Colonic mucosa (tissue), 4 donors: Measurements from ENCODE around the gene ACCSL. TPM values are rescaled to one million over a fixed set of nuclear protein-coding genes. Genes with fewer than 3 reads are reported as not detected.

Experiments
- DNase-seq: peaks from one replicate; pipeline ENCODE4 v3.0.0-alpha.2; 2020
- H3K27ac ChIP-seq: fragments of 200-600 bp; one replicate; pipeline ENCODE4 v1.8.0; 2021
- H3K27me3 ChIP-seq: fragments of 200-600 bp; one replicate; pipeline ENCODE4 v1.8.0; 2021
- H3K36me3 ChIP-seq: fragments of 200-600 bp; one replicate; pipeline ENCODE4 v1.8.0; 2021
- H3K4me1 ChIP-seq: fragments of 200-600 bp; one replicate; pipeline ENCODE4 v1.8.0; 2021; ENCODE audit warnings: mild to moderate bottlenecking
- H3K4me3 ChIP-seq: fragments of 200-600 bp; one replicate; pipeline ENCODE4 v1.8.0; 2021
- H3K9ac ChIP-seq, 2 donors: one replicate each; pipeline ENCODE4 v1.7.0; 2013; ENCODE audit warnings: control low read depth in 2 of 2, low read depth in 2 of 2, low read length in 2 of 2
- H3K9me3 ChIP-seq: fragments of 200-600 bp; one replicate; pipeline ENCODE4 v1.8.0; 2021
- CTCF ChIP-seq: fragments of 200-600 bp; IDR thresholded peaks from one replicate; pipeline ENCODE4 v1.8.0; 2022; ENCODE audit warnings: antibody characterized with exemption, mild to moderate bottlenecking
- intact Hi-C: fragments of 100-400 bp; cut with DNase I; formaldehyde crosslinking; loops from one replicate; pipeline ENCODE4 v1.14.1; 2022
- total RNA-seq, 2 donors: library from RNA; stranded (reverse); fragmentation: NEBNext Ultra II Directional in 1 of 2; extraction: Animal tissue kit (Norgen Biotek cat#: 25700) in 1 of 2; gene quantifications; one replicate each; pipeline ENCODE4 v1.2.1, GENCODE V29; 2021
- donor health status: healthy.
- donor health status: DM: no; HTN: no; CAD: no.
- donor health status: DM: no; HTN: no; CAD: no.

Gene ACCSL
- total RNA-seq, 2 donors from 2014 or later = not detected

DNA sequence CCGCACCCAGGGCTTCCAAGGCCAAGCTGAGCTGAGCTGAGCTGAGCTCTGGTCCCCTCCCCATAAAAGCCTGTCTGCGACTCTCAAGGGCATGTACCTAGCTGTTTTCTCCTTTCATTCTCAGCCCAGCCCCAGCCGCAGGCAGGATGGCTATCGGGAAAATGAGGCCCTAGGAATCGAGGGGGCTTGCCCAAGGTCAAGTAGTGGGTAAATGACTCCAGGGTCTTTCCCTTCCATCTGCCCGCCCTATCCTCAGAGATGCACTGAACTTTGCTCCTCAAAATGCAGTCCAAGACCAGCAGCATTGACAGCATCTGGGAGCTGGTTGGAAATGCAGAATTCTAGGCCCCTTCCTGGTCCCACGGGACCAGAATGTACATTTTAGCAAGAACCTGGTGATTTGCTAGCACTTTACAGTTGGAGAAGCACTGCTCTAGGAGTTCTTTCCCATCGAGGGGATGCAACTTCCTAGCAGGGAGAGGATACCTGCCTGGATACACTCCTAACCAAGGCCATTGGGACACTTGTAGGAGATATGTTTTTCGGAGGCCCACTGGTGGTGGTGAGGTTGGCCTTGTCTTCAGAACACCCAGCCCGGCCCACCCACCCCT lies 43.2 kb upstream of the ACCSL start:
- no peak overlapping the region for H3K27ac ChIP-seq
- no peak overlapping the region for H3K9ac ChIP-seq
- no peak overlapping the region for H3K4me3 ChIP-seq
- no peak for TF ChIP-seq CTCF
- DNase-seq = peak; percentile 7
- H3K4me1 ChIP-seq = no peaks in the 10 kb centered on the region
- no peaks in the 10 kb centered on the region for H3K9me3 ChIP-seq
- intact Hi-C loops = no loop called here
- H3K27me3 ChIP-seq = no peaks in the 10 kb centered on the region
- H3K36me3 ChIP-seq = no peaks in the 10 kb centered on the region

DNA sequence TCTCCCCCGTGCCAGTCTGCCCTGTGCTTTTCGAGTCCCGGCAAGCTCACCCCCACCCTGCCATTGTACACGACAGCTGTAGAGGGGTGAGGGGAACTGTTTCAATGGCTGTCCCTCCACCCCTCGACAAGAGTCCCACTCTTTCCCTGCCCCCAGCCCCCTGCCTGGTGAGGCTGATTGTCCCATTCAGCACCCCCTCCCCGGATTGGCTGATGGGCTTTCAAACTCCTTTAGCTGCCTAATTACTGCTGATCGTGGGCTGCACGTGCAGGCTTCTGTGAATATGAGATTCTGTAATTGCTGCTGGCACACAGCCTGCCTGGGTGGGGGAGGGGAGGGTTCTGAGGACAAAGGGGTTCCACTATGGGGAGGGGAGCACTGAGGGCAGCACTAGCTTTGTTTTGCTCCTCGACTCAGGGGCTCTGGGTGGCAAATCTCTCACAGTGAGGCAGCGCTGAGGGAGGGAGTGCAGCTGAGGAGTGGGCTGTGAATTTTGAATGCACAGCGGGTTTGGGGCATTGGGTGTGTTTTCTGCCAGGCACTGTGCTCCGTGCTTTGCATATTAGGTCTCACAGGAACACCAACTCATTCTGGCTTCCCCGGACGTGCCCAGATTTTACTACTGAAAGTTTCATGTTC lies 42.6 kb upstream of the ACCSL start:
- no peak overlapping the region for H3K9ac ChIP-seq
- TF ChIP-seq CTCF = no peak
- no peak overlapping the region for H3K27ac ChIP-seq
- no peak overlapping the region for H3K4me3 ChIP-seq
- no peaks in the 10 kb centered on the region for H3K27me3 ChIP-seq
- DNase-seq = peak; percentile 9
- H3K9me3 ChIP-seq = no peaks in the 10 kb centered on the region
- no peaks in the 10 kb centered on the region for H3K36me3 ChIP-seq
- intact Hi-C loops = no loop called here
- H3K4me1 ChIP-seq = no peaks in the 10 kb centered on the region

DNA sequence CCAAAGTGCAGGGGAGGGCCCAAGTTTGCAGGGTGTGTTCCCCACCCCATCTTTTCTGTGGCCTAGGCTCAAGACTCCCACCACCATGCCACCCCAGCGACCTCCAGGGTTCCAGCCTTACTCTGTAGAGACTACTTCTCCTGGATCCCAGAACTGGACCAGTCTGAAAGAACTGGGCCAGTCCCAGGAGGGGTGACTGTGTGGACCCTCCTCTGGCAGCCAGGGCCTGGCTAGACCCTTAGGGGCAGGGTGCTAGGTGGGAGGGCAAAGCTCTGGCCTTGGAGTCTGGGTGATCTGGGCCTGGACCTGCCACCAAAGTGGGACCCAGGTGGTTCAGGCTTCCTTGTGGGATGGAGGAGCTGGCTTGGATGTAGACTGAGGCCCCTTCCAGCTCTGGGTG lies 41.8 kb upstream of the ACCSL start:
- Histone ChIP-seq H3K9ac (no peak overlapping the region), H3K27ac (no peak overlapping the region)
- peak; percentile 6 for DNase-seq

GRCh38 chr11:44006917-44007361 lies 40.8 kb upstream of the ACCSL start:
- Histone ChIP-seq H3K27me3 (no peaks in the 10 kb centered on the region), H3K27ac (no peak overlapping the region), H3K4me1 (no peaks in the 10 kb centered on the region), H3K9ac (no peak overlapping the region), H3K4me3 (no peak overlapping the region), H3K36me3 (no peaks in the 10 kb centered on the region), H3K9me3 (no peaks in the 10 kb centered on the region)
- peak; percentile 13 for DNase-seq
- intact Hi-C loops = no loop called here
- no peak for TF ChIP-seq CTCF

More for the DNA sequence above, 41.8 kb upstream of the ACCSL start:
- no peaks in the 10 kb centered on the region for H3K9me3 ChIP-seq
- TF ChIP-seq CTCF = no peak
- no peaks in the 10 kb centered on the region for H3K4me1 ChIP-seq
- no peaks in the 10 kb centered on the region for H3K36me3 ChIP-seq
- H3K27me3 ChIP-seq = no peaks in the 10 kb centered on the region
- H3K4me3 ChIP-seq = no peak overlapping the region
- intact Hi-C loops = no loop called here

DNA sequence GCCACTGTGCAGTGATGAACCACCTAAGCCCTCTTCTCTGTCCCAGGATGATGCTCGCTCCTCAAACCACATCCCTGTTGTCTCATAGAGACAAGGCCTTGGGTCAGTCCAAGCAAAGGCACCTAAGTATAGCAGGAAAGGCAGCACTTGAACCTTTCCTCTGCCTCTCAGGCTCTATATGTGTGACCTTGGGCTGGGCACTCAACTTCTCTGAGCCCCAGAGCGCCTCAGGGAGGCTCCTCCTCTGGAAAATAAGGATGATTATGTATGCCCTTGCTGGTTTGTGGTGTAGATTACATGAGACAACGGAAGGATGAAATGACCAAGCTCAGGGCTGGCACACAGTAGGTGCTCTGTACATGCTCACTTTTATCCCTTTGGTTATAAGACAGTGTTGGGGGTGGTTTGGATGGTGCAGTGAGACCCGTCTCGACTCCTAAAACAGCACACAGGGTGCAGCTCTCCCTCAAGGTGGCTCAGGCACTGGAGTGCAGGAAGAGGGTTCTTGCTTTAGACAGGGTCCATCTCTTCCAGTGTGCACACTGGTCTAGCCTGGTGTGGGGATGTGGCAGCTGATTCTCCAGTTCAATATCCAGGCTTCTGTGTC lies 40.2 kb upstream of the ACCSL start:
- no peak for DNase-seq
- no peaks in the 10 kb centered on the region for H3K27me3 ChIP-seq
- H3K9ac ChIP-seq = no peak overlapping the region
- no peak overlapping the region for H3K4me3 ChIP-seq
- no peaks in the 10 kb centered on the region for H3K9me3 ChIP-seq
- H3K27ac ChIP-seq = no peak overlapping the region
- intact Hi-C loops = no loop called here
- H3K4me1 ChIP-seq = no peaks in the 10 kb centered on the region
- no peaks in the 10 kb centered on the region for H3K36me3 ChIP-seq
- no peak for TF ChIP-seq CTCF
